HFFc6 (cell line): ENCODE measurements around the gene TMEM201. TPM values are rescaled to one million over a fixed set of nuclear protein-coding genes. Genes with fewer than 3 reads are reported as not detected.

Experiments used
- DNase-seq: peaks from one replicate; pipeline ENCODE4 v3.0.0-alpha.2; 2018
- H3K27ac Mint-ChIP-seq: 2 replicates; pipeline ENCODE4 v1.8.0; 2020; ENCODE audit warnings: mild to moderate bottlenecking, mixed read lengths
- H3K27me3 Mint-ChIP-seq: 2 replicates; pipeline ENCODE4 v1.8.0; 2021; ENCODE audit warnings: mild to moderate bottlenecking, moderate library complexity, mixed read lengths; ENCODE audit not compliant: insufficient read depth
- H3K36me3 Mint-ChIP-seq: 2 replicates; pipeline ENCODE4 v1.8.0; 2021; ENCODE audit warnings: low read depth, mixed read lengths
- H3K4me1 Mint-ChIP-seq: 2 replicates; pipeline ENCODE4 v1.8.0; 2020; ENCODE audit warnings: low read depth, mixed read lengths
- H3K4me3 Mint-ChIP-seq: 2 replicates; pipeline ENCODE4 v1.8.0; 2020; ENCODE audit warnings: mild to moderate bottlenecking, moderate library complexity, mixed read lengths
- H3K9me3 Mint-ChIP-seq: 2 replicates; pipeline ENCODE4 v1.8.0; 2020; ENCODE audit warnings: mild to moderate bottlenecking, mixed read lengths
- CTCF ChIP-seq: fragments of 200-600 bp; sonication (generic); IDR thresholded peaks from 2 replicates; pipeline ENCODE4 v1.5.0; 2021; ENCODE audit warnings: antibody characterized with exemption, mild to moderate bottlenecking
- total RNA-seq, 6 experiments: library from RNA; stranded (reverse); fragmentation: NEBNext Ultra II Directional; extraction: Animal tissue kit (Norgen Biotek cat#: 25700); gene quantifications; 2 replicates in 1 of 6; 3 replicates in 5 of 6; pipeline ENCODE4 v1.2.3, GENCODE V29; 2021

Gene TMEM201
- total RNA-seq, 6 experiments from 2014 or later: 10.5 to 14.0 (median 11.2) TPM

DNA sequence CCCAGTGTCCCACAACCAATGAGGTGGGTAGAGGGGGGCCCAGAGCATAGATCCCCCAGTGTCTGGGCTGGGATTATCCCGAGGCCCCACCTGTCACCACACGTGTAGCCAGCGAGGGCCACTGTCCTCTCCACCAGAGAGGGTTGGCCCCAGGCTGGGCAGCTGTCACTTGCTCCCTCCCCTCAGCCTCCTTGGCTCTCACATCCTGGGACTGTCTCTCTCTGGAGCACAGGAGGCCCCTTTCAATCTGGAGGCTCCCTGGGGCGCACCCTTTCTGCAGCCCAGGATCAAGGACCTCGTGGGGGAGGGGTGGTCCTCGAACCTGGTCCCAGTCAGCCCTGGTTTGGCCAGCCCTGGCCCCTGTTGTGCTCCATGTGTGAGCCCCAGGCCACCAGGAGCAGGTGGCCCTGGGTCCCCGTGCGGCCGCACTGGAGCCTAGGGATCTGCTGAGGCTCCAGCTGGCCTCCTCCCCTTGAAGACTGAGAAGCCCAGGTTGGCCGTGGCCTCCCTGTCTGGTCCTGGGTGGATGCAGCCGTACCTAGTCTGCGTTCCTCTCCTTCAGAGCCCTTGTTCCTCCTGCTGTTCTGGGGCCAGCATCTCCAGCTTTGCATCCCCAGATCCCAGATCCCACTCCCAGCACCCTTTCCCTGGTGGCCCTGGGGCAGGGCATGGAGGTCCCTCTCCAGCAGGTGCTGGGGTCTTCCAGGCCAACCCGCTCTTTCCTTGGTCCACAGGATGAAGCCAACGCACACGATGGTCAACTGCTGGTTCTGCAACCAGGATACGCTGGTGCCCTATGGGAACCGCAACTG is 6.7 kb downstream of the TMEM201 start:
- no peak for TF ChIP-seq CTCF
- no peak for DNase-seq
- Mint-ChIP-seq H3K4me1 (peaks cover 13% of the 10 kb centered on the region), H3K27me3 (no peaks in the 10 kb centered on the region), H3K27ac (no peak overlapping the region), H3K4me3 (no peak overlapping the region), H3K9me3 (no peaks in the 10 kb centered on the region), H3K36me3 (no peaks in the 10 kb centered on the region; the same call in 1 of the 2 replicates)

DNA sequence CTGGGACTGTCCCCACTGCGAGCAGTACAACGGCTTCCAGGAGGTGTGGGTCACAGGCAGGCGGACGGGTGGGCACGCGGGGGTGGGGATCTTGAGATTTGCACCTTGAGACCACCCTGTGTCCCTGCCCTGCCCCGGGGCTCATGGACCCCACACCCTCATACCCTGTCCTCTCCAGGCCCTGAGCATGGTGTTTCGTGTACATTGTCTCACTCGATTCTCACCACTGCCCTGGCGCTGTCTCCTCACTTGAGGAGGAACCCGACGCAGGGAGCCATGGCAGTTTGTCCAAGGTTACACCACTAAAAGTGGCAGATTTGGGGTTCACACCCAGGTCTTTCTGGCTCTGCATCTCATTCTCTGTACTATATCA is 7.2 kb downstream of the TMEM201 start:
- DNase-seq: no peak
- Mint-ChIP-seq H3K4me3 (no peak overlapping the region), H3K4me1 (peaks cover 8% of the 10 kb centered on the region), H3K27ac (no peak overlapping the region), H3K9me3 (no peaks in the 10 kb centered on the region), H3K27me3 (no peaks in the 10 kb centered on the region), H3K36me3 (no peaks in the 10 kb centered on the region)
- no peak for TF ChIP-seq CTCF

GRCh38 chr1:9596415-9597123 is 7.9 kb downstream of the TMEM201 start:
- TF ChIP-seq CTCF: no peak
- H3K27ac Mint-ChIP-seq: no peak overlapping the region
- H3K4me1 Mint-ChIP-seq: peaks cover 8% of the 10 kb centered on the region
- H3K4me3 Mint-ChIP-seq: no peak overlapping the region
- H3K9me3 Mint-ChIP-seq: no peaks in the 10 kb centered on the region
- H3K27me3 Mint-ChIP-seq: no peaks in the 10 kb centered on the region
- no peak for DNase-seq
- H3K36me3 Mint-ChIP-seq: no peaks in the 10 kb centered on the region

DNA sequence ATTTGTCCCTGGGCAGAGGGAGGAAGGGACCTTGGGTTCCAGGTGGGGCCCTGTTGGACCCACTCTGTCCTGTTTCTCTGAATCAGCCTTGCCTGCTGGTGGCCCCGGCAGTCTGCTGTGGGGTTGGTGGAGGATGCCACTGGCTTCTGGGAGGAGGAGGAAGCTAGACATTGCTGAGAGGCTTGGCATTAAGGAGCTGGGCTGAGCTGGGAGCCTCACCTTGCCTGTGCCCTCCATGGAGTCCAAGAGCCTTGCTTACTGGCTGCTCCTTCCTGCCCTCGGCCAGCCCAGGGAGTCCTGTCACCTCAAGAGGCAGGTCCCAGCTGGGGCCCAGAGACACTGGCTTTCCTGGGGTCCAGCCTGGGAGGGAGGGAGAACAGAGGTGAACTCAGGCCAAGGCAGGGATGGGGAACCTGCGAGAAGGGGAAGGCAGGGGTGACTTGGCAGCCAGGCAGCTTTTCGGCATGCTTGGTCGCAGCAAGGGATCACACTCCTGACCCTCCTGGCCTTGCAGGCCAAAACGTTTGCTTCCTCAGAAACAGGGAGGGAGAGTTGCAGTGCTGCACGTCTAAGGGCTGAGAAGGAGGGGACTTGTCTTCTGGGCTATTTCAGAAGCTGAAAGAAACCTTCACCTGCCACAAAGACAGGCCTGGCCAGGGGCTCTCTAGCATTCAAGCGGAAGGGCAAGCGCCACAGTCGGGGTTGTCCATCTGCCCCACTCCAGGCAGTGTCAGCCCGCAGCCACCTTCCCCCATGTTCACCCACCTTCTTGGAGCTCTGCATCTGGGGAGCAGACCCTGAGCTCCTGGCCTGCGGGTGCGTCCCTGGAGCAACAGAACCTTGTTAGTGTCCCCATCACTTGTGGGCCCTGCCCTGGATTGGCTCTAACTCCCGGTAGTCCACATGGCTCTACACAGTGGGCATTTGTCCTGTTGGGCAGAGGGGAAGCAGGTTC is 8.9 kb downstream of the TMEM201 start:
- Mint-ChIP-seq H3K4me3 (no peak overlapping the region), H3K27me3 (no peaks in the 10 kb centered on the region), H3K4me1 (peaks cover 8% of the 10 kb centered on the region), H3K36me3 (no peaks in the 10 kb centered on the region), H3K27ac (no peak overlapping the region), H3K9me3 (no peaks in the 10 kb centered on the region)
- TF ChIP-seq CTCF: no peak
- no peak for DNase-seq

- Mint-ChIP-seq H3K9me3 (no peaks in the 10 kb centered on the region), H3K27me3 (no peaks in the 10 kb centered on the region)
Observed at GRCh38 chr1:9598316-9598700, 9.6 kb downstream of the TMEM201 start.

More at GRCh38 chr1:9598316-9598700, 9.6 kb downstream of the TMEM201 start:
- no peak for TF ChIP-seq CTCF
- H3K4me3 Mint-ChIP-seq: no peak overlapping the region
- DNase-seq: no peak
- H3K4me1 Mint-ChIP-seq: peaks cover 4% of the 10 kb centered on the region
- no peaks in the 10 kb centered on the region for H3K36me3 Mint-ChIP-seq
- no peak overlapping the region for H3K27ac Mint-ChIP-seq
